ENCODE results near the gene DGKI.

Gene DGKI

GRCh38 chr7:137488038-137488437, 358.7 kb downstream of the DGKI start:
- H2AFZ ChIP-seq (ENCODE audit: low read depth, low read length), result no peak overlapping the region
- no peak overlapping the region for H4K8ac ChIP-seq (ENCODE audit: low read length)
- H2AK5ac ChIP-seq (ENCODE audit: low read length, severe bottlenecking), result no peak overlapping the region
- H3K4ac ChIP-seq (ENCODE audit: low read depth in 1 of 2, low read length in 2 of 2), result no peak overlapping the region
- H3K9me3 ChIP-seq (ENCODE audit: control insufficient read depth, low read length), result no peaks in the 10 kb centered on the region
- no peak overlapping the region for H3K18ac ChIP-seq (ENCODE audit: low read depth in 1 of 2, low read length in 2 of 2)
- no peaks in the 10 kb centered on the region for H3K36me3 ChIP-seq (ENCODE audit: control insufficient read depth in 1 of 2, insufficient read depth in 2 of 2, low read depth in 1 of 2, low read length in 2 of 2)
- no peak overlapping the region for H3K4me3 ChIP-seq (ENCODE audit: insufficient read depth in 1 of 2, low read depth in 1 of 2, low read length in 2 of 2)
- H3K27ac ChIP-seq (ENCODE audit: low read length, poor library complexity, severe bottlenecking), result no peak overlapping the region
- H2BK120ac ChIP-seq (ENCODE audit: low read depth, low read length), result no peak overlapping the region
- H2BK12ac ChIP-seq (ENCODE audit: low read length in 2 of 2), result no peak overlapping the region
- H2BK5ac ChIP-seq (ENCODE audit: low read depth, low read length, poor library complexity, severe bottlenecking), result no peak overlapping the region
- WGBS, result 100% methylated on average over 1 of the region's 1 CpG
- H3K27me3 ChIP-seq (ENCODE audit: control insufficient read depth in 1 of 2, insufficient read depth in 1 of 2, low read length in 2 of 2), result no peaks in the 10 kb centered on the region
- H3K14ac ChIP-seq (ENCODE audit: low read length in 2 of 2), result no peak overlapping the region
- no peak overlapping the region for H3K23ac ChIP-seq (ENCODE audit: low read length in 2 of 2)
- H2BK15ac ChIP-seq (ENCODE audit: low read depth, poor library complexity, severe bottlenecking), result no peak overlapping the region
- H3K4me1 ChIP-seq (ENCODE audit: control insufficient read depth, insufficient read depth, low read depth, low read length), result no peaks in the 10 kb centered on the region
- no peak overlapping the region for H4K91ac ChIP-seq (ENCODE audit: low read length)
- no peak overlapping the region for H3K4me2 ChIP-seq (ENCODE audit: low read length, poor library complexity, severe bottlenecking)
- no peaks in the 10 kb centered on the region for H3K79me1 ChIP-seq (replicated peaks; ENCODE audit: low read length, poor library complexity, severe bottlenecking)
- peak; percentile 15 for DNase-seq
- no peak overlapping the region for H3K9ac ChIP-seq (ENCODE audit: low read length)

GRCh38 chr7:137485818-137486217, 361.0 kb downstream of the DGKI start:
- H2BK5ac ChIP-seq (ENCODE audit: low read depth, low read length, poor library complexity, severe bottlenecking), result no peak overlapping the region
- H2AK5ac ChIP-seq (ENCODE audit: low read length, severe bottlenecking), result no peak overlapping the region
- H2AFZ ChIP-seq (ENCODE audit: low read depth, low read length), result no peak overlapping the region
- H2BK12ac ChIP-seq (ENCODE audit: low read length in 2 of 2), result no peak overlapping the region
- no peaks in the 10 kb centered on the region for H3K27me3 ChIP-seq (ENCODE audit: control insufficient read depth in 1 of 2, insufficient read depth in 1 of 2, low read length in 2 of 2)
- no peaks in the 10 kb centered on the region for H3K4me1 ChIP-seq (ENCODE audit: control insufficient read depth, insufficient read depth, low read depth, low read length)
- no peak overlapping the region for H3K14ac ChIP-seq (ENCODE audit: low read length in 2 of 2)
- H3K18ac ChIP-seq (ENCODE audit: low read depth in 1 of 2, low read length in 2 of 2), result no peak overlapping the region
- H2BK120ac ChIP-seq (ENCODE audit: low read depth, low read length), result no peak overlapping the region
- H3K23ac ChIP-seq (ENCODE audit: low read length in 2 of 2), result no peak overlapping the region
- no peaks in the 10 kb centered on the region for H3K36me3 ChIP-seq (ENCODE audit: control insufficient read depth in 1 of 2, insufficient read depth in 2 of 2, low read depth in 1 of 2, low read length in 2 of 2)
- H3K27ac ChIP-seq (ENCODE audit: low read length, poor library complexity, severe bottlenecking), result no peak overlapping the region
- H3K4me3 ChIP-seq (ENCODE audit: insufficient read depth in 1 of 2, low read depth in 1 of 2, low read length in 2 of 2), result no peak overlapping the region
- 40% methylated on average over 1 of the region's 2 CpGs for WGBS
- H3K4ac ChIP-seq (ENCODE audit: low read depth in 1 of 2, low read length in 2 of 2), result no peak overlapping the region
- no peaks in the 10 kb centered on the region for H3K9me3 ChIP-seq (ENCODE audit: control insufficient read depth, low read length)
- H2BK15ac ChIP-seq (ENCODE audit: low read depth, poor library complexity, severe bottlenecking), result no peak overlapping the region
- no peak overlapping the region for H4K8ac ChIP-seq (ENCODE audit: low read length)
- no peak overlapping the region for H3K4me2 ChIP-seq (ENCODE audit: low read length, poor library complexity, severe bottlenecking)
- DNase-seq, result no peak
- H3K9ac ChIP-seq (ENCODE audit: low read length), result no peak overlapping the region
- H4K91ac ChIP-seq (ENCODE audit: low read length), result no peak overlapping the region
- no peaks in the 10 kb centered on the region for H3K79me1 ChIP-seq (replicated peaks; ENCODE audit: low read length, poor library complexity, severe bottlenecking)

- 75% methylated on average over 1 of the region's 1 CpG for WGBS
- no peak overlapping the region for H2BK15ac ChIP-seq (ENCODE audit: low read depth, poor library complexity, severe bottlenecking)
- H3K27me3 ChIP-seq (ENCODE audit: control insufficient read depth in 1 of 2, insufficient read depth in 1 of 2, low read length in 2 of 2), result no peaks in the 10 kb centered on the region
Observed at GRCh38 chr7:137484326-137484725, 362.4 kb downstream of the DGKI start.

GRCh38 chr7:137482466-137482865, 364.3 kb downstream of the DGKI start:
- Histone ChIP-seq H3K4me3 (ENCODE audit: insufficient read depth in 1 of 2, low read depth in 1 of 2, low read length in 2 of 2) (no peak overlapping the region), H2AFZ (ENCODE audit: low read depth, low read length) (no peak overlapping the region), H3K27ac (ENCODE audit: low read length, poor library complexity, severe bottlenecking) (no peak overlapping the region), H2BK5ac (ENCODE audit: low read depth, low read length, poor library complexity, severe bottlenecking) (no peak overlapping the region), H3K23ac (ENCODE audit: low read length in 2 of 2) (no peak overlapping the region), H2BK120ac (ENCODE audit: low read depth, low read length) (no peak overlapping the region), H2AK5ac (ENCODE audit: low read length, severe bottlenecking) (no peak overlapping the region), H3K4me1 (ENCODE audit: control insufficient read depth, insufficient read depth, low read depth, low read length) (no peaks in the 10 kb centered on the region), H3K18ac (ENCODE audit: low read depth in 1 of 2, low read length in 2 of 2) (no peak overlapping the region), H4K8ac (ENCODE audit: low read length) (no peak overlapping the region), H3K9ac (ENCODE audit: low read length) (no peak overlapping the region), H4K91ac (ENCODE audit: low read length) (no peak overlapping the region), H3K27me3 (ENCODE audit: control insufficient read depth in 1 of 2, insufficient read depth in 1 of 2, low read length in 2 of 2) (no peaks in the 10 kb centered on the region), H2BK15ac (ENCODE audit: low read depth, poor library complexity, severe bottlenecking) (no peak overlapping the region), H3K14ac (ENCODE audit: low read length in 2 of 2) (no peak overlapping the region), H3K9me3 (ENCODE audit: control insufficient read depth, low read length) (no peaks in the 10 kb centered on the region), H3K36me3 (ENCODE audit: control insufficient read depth in 1 of 2, insufficient read depth in 2 of 2, low read depth in 1 of 2, low read length in 2 of 2) (no peaks in the 10 kb centered on the region), H3K4me2 (ENCODE audit: low read length, poor library complexity, severe bottlenecking) (no peak overlapping the region), H2BK12ac (ENCODE audit: low read length in 2 of 2) (no peak overlapping the region), H3K79me1 (replicated peaks; ENCODE audit: low read length, poor library complexity, severe bottlenecking) (no peaks in the 10 kb centered on the region), H3K4ac (ENCODE audit: low read depth in 1 of 2, low read length in 2 of 2) (no peak overlapping the region)
- no peak for DNase-seq
- WGBS, result 77% methylated on average over 4 of the region's 4 CpGs

More at GRCh38 chr7:137484326-137484725, 362.4 kb downstream of the DGKI start:
- H3K23ac ChIP-seq (ENCODE audit: low read length in 2 of 2), result no peak overlapping the region
- no peaks in the 10 kb centered on the region for H3K36me3 ChIP-seq (ENCODE audit: control insufficient read depth in 1 of 2, insufficient read depth in 2 of 2, low read depth in 1 of 2, low read length in 2 of 2)
- H3K9me3 ChIP-seq (ENCODE audit: control insufficient read depth, low read length), result no peaks in the 10 kb centered on the region
- H2AK5ac ChIP-seq (ENCODE audit: low read length, severe bottlenecking), result no peak overlapping the region
- H2BK12ac ChIP-seq (ENCODE audit: low read length in 2 of 2), result no peak overlapping the region
- no peak overlapping the region for H3K18ac ChIP-seq (ENCODE audit: low read depth in 1 of 2, low read length in 2 of 2)
- H3K4ac ChIP-seq (ENCODE audit: low read depth in 1 of 2, low read length in 2 of 2), result no peak overlapping the region
- no peak overlapping the region for H3K27ac ChIP-seq (ENCODE audit: low read length, poor library complexity, severe bottlenecking)
- DNase-seq, result no peak
- H4K8ac ChIP-seq (ENCODE audit: low read length), result no peak overlapping the region
- no peak overlapping the region for H4K91ac ChIP-seq (ENCODE audit: low read length)
- H2BK5ac ChIP-seq (ENCODE audit: low read depth, low read length, poor library complexity, severe bottlenecking), result no peak overlapping the region
- no peak overlapping the region for H2BK120ac ChIP-seq (ENCODE audit: low read depth, low read length)
- no peak overlapping the region for H3K14ac ChIP-seq (ENCODE audit: low read length in 2 of 2)
- H3K4me1 ChIP-seq (ENCODE audit: control insufficient read depth, insufficient read depth, low read depth, low read length), result no peaks in the 10 kb centered on the region
- no peak overlapping the region for H3K9ac ChIP-seq (ENCODE audit: low read length)
- H2AFZ ChIP-seq (ENCODE audit: low read depth, low read length), result no peak overlapping the region
- no peak overlapping the region for H3K4me2 ChIP-seq (ENCODE audit: low read length, poor library complexity, severe bottlenecking)
- H3K79me1 ChIP-seq (replicated peaks; ENCODE audit: low read length, poor library complexity, severe bottlenecking), result no peaks in the 10 kb centered on the region
- H3K4me3 ChIP-seq (ENCODE audit: insufficient read depth in 1 of 2, low read depth in 1 of 2, low read length in 2 of 2), result no peak overlapping the region
